GM12878 (cell line): ENCODE results near the gene NPM3.

Source experiments
- CBFB ChIP-seq: IDR thresholded peaks from 2 replicates; pipeline ENCODE4 v1.6.1; 2016; ENCODE audit warnings: antibody characterized with exemption, low read depth
- CREB1 ChIP-seq: IDR thresholded peaks from 2 replicates; pipeline ENCODE4 v1.6.1; 2012; ENCODE audit warnings: low read depth, mild to moderate bottlenecking, inconsistent platforms
- EZH2 ChIP-seq: IDR thresholded peaks from 2 replicates; pipeline ENCODE4 v1.6.1; 2012; ENCODE audit warnings: low read depth, mild to moderate bottlenecking, control low read depth, inconsistent platforms, low read length, borderline replicate concordance; ENCODE audit not compliant: control insufficient read depth
- TAF1 ChIP-seq: IDR thresholded peaks from 2 replicates; pipeline ENCODE4 v1.6.1; 2011; ENCODE audit warnings: mild to moderate bottlenecking, low read depth, low read length, borderline replicate concordance
- TF ChIP-seq, protein P1 (sequence below): IDR thresholded peaks from 2 replicates; pipeline ENCODE4 v1.6.1; 2011; ENCODE audit warnings: borderline replicate concordance, low read depth, mild to moderate bottlenecking, moderate library complexity, low read length; ENCODE audit not compliant: insufficient read depth, poor library complexity, severe bottlenecking
- TF ChIP-seq, protein P2 (sequence below), 3 experiments: IDR thresholded peaks in 2 of 3; conservative IDR thresholded peaks in 1 of 3; 2 replicates each; pipeline ENCODE4 v1.5.1; 2011; ENCODE audit warnings: low read depth in 3 of 3, low read length in 3 of 3, mild to moderate bottlenecking in 3 of 3, control low read depth in 2 of 3, moderate library complexity in 2 of 3, inconsistent platforms in 1 of 3, mixed read lengths in 1 of 3; ENCODE audit not compliant: control insufficient read depth in 2 of 3, insufficient read depth in 1 of 3; ENCODE audit errors: extremely low read depth in 1 of 3

DNA sequence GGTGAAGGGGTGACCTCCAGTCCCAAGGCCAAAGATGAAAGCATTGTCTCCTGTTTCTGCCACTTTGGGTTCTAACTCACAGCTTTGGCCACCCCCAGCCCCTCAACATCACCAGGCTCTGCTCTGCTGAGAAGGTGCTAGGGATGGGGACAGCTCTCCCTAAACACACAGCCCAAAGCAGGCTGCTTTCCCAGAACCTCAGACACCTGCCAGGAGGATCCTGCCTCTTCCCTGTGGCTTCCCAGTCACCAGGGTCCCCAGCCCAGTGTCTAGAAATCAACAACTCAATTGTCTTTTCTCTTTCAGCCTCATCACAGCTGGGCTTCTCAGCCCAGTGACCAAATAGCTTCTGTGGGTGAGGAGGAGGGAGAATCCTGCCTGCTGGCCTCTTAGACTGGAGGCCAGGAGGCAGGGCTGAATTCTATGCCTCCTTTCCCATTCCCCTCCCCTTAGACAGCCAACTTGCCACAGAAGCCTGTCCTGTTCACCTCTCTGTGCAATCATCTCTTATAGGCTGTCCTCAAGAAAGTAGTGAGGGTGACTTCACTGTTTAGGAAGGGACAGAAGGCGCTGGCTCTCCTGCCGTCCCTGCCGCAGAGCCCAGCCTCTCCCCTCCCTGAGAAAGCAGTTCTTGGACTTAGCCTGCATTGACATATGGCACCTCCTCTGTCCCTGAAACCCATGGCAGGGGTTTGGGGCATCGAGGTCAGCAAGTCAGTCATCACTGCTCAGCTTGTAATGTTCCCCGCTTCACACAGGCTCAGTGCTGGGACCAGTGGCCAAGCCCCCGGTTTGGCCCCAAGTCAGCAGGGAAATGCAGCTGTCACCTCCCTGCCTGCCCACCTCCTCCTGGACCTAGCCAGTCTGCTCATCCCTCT is 11.0 kb downstream of the NPM3 start:
- TF ChIP-seq TAF1 (no peak), EZH2 (0 out of 2 replicates have a peak, but pooled peaks have one; percentile 20), CREB1 (no peak), CBFB (no peak)
- TF ChIP-seq, protein P1, sequence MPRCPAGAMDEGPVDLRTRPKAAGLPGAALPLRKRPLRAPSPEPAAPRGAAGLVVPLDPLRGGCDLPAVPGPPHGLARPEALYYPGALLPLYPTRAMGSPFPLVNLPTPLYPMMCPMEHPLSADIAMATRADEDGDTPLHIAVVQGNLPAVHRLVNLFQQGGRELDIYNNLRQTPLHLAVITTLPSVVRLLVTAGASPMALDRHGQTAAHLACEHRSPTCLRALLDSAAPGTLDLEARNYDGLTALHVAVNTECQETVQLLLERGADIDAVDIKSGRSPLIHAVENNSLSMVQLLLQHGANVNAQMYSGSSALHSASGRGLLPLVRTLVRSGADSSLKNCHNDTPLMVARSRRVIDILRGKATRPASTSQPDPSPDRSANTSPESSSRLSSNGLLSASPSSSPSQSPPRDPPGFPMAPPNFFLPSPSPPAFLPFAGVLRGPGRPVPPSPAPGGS: no peak
- TF ChIP-seq, protein P2, sequence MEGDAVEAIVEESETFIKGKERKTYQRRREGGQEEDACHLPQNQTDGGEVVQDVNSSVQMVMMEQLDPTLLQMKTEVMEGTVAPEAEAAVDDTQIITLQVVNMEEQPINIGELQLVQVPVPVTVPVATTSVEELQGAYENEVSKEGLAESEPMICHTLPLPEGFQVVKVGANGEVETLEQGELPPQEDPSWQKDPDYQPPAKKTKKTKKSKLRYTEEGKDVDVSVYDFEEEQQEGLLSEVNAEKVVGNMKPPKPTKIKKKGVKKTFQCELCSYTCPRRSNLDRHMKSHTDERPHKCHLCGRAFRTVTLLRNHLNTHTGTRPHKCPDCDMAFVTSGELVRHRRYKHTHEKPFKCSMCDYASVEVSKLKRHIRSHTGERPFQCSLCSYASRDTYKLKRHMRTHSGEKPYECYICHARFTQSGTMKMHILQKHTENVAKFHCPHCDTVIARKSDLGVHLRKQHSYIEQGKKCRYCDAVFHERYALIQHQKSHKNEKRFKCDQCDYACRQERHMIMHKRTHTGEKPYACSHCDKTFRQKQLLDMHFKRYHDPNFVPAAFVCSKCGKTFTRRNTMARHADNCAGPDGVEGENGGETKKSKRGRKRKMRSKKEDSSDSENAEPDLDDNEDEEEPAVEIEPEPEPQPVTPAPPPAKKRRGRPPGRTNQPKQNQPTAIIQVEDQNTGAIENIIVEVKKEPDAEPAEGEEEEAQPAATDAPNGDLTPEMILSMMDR (IDR thresholded peaks at IDR 0.05 in 2 of 3, conservative IDR thresholded peaks at IDR 0.05 in 1 of 3; ENCODE audit: control insufficient read depth in 2 of 3, extremely low read depth in 1 of 3, insufficient read depth in 1 of 3, low read depth in 3 of 3, low read length in 3 of 3): no peak
